HG03039 (cell line): ENCODE results near the gene ARHGAP15.

Source experiments
- ATAC-seq: cut with Tn5 transposase; IDR thresholded peaks from one replicate; pipeline ENCODE4 v1.9.1; 2021; ENCODE audit warnings: mild to moderate bottlenecking, moderate library complexity; ENCODE audit not compliant: unreplicated experiment

Gene ARHGAP15

DNA sequence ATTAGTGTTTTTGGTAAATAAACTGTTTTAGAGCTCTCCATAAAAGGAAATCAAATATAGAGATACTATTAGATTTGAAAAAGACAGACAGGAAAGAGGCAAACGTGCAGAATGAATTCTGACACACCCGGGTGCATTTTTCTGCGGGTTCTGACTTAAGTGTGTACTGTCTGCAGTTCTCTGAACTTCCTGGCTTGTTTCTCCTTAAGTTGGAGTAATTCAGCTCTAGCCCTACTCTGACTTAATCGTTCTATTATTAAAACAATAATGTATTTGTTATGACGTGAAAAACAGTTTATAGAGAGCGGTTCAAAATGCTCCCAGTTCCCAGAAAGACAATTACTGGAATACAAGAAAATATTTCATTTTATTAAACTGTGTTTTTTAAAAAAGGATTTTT is 305.9 kb downstream of the ARHGAP15 start:
- ATAC-seq = no peak

GRCh38 chr2:143436951-143437350 is 307.7 kb downstream of the ARHGAP15 start:
- ATAC-seq = no peak

DNA sequence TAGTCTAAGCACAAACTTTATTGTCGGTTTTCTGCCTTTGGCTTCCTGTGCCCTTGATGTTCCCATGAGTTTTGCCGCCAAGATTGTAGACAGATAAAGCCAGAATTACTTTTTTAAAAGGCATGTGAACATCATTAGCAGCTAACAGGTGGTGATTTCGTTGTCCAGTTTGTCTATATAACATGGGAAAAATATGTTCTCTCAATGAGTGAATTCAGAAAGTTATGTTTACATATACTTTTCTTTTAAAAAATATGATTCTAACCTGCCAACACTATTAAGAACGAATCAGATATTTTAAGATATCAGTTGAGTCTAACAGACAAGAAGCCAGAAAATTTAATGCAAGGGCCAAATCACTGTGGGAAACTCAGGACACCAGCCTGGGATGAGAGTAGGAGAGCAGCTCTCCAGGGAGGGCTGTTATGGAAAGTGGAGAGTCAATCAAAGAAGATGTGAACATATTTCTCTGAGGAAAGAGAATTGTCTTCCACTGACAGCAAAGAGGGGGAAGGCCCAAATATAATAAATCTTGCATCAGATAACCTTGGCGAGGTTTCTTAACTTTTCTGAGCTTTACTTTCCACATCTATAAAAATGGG is 311.3 kb downstream of the ARHGAP15 start:
- ATAC-seq = no peak

- ATAC-seq = no peak
Measured at GRCh38 chr2:143442193-143442592, 313.0 kb downstream of the ARHGAP15 start.

GRCh38 chr2:143451642-143452281 is 322.5 kb downstream of the ARHGAP15 start:
- no peak for ATAC-seq

DNA sequence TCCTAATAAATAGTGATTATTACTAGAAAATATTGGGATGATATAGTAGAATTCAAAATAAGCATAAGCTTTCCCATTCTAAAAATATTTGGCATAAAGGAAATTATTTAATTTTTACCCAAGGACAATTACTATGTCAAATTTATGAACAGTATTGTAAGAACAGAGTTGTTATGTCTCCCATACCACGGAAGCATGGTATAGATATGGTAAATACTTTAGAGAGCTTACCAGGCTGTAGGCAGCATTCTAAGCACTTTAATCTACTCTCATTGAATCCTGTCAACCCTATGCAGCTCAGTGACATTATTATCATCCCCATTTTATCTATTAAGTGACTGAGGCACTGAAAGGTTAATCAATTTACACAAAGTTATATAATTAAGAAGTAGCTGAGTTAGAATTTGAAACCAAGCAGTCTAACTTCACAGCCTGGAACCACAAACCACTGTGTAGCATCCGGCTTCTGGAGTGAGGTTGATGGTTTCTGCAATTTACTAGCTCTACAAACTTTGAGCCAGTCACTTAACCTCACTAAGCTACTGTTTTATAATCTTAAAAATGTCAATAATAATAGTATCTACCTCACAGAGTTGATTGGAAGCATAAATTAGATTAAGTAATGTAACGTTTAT is 323.7 kb downstream of the ARHGAP15 start:
- ATAC-seq = no peak

DNA sequence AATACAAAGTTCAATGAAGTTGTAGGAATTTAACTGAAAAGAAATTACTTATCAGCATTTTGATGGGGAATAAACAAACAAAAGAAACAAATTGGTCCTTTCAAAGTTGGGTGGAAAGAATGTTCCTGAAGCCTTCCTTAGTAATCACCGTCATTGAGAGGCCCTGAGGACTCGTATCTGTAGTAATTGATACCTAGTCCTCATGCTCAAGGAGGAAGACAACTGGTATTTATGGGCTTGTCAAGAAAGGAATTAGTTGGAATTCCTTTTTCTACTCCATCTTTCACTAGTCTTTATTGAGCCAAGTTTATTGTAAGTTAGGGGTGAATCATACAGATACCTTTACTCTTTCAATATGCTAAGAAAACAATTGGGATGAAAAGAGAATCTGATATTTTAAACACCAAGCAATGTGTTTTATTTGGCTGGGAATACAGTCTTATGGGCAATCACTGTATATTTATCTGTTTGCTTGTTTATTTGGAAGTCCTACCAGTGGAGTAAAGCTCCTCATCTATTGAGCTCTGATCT is 324.8 kb downstream of the ARHGAP15 start:
- ATAC-seq = no peak

- ATAC-seq = no peak
Measured at GRCh38 chr2:143455317-143455716, 326.1 kb downstream of the ARHGAP15 start.

- no peak for ATAC-seq
Measured at GRCh38 chr2:143458258-143459190, 329.3 kb downstream of the ARHGAP15 start.

- ATAC-seq = no peak
Measured at GRCh38 chr2:143460382-143460781, 331.2 kb downstream of the ARHGAP15 start.

GRCh38 chr2:143463719-143464118 is 334.5 kb downstream of the ARHGAP15 start:
- peak; percentile 45 for ATAC-seq

DNA sequence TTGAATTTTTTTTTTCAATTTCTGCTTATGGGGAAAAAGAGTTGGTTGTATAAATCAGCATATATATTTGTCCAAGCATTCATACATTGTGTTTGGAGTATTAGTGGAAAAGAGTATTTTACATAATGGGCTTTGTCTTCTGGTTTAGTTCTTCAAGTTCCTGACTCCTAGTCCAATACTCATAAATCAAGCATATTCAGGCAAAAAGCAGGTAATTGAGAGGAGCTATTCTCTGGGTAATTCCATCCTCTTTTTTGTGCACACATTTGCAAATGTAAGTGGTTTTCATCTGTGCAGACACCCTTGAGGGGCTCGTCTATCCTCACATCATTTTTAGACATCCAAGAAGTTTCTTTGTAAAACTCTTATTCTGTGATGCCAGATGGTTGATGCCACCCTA is 337.2 kb downstream of the ARHGAP15 start:
- ATAC-seq = no peak

- ATAC-seq = no peak
Measured at GRCh38 chr2:143467011-143467410, 337.8 kb downstream of the ARHGAP15 start.

DNA sequence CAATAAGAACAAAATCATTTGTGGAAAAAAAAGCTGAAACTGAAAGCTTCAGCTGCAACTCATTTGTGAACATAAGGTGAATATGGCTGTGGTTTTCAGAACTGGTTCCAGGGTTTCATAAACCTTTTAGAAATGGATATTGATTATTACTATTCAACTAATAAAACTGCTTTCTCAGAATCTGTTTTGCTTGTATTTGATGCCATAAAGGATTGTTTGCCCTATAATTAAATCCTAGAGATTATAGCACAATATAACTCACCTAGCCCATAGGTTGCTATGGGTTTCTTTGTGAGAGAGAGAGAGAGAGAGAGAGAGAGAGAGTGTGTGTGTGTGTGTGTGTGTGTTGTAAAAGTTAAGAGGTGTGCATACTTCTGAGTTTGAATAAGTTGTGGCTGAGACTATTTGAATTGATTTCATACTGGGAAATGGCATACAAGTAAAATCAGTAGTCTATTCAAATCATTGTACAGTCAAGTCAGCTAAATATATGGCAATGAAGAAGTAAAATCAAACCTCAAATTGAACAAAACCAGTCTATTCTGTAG is 339.2 kb downstream of the ARHGAP15 start:
- peak; percentile 73 for ATAC-seq

DNA sequence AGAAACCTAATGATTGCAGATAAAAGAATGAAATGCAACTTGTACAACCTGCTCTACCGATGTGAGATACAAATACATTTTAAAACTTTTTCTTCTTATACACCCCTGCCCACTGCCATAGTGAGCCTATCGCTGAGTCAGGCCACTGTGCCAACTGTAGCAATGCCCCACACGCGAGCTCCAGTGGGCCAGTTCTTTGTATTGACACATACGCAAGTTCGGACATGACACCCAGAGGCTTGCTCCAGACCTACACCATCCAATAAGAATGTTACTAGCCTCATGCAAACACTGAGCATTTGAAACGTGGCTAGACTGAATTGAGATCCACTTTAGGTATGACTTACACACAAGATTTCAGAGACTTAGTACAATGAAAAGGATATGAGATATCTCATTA is 340.1 kb downstream of the ARHGAP15 start:
- ATAC-seq = no peak

DNA sequence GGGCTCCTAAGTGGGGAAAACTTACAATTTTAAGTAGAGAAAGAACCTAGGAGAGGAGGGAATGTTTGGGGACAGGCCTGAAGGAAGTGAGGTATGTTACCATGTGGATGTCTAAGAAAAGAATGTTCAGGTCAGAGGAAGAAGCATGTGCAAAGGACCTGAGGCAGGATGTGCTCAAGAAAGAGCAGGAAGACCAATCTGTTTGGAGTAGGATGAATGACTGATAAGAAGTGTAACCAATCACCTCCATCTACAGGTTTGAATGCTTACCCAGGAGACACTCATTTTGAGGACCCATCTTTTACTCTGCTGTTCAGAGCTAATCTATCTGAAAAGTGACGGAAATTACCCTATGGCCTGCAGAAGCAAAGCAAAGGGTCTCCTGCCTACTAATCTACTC is 342.3 kb downstream of the ARHGAP15 start:
- no peak for ATAC-seq

DNA sequence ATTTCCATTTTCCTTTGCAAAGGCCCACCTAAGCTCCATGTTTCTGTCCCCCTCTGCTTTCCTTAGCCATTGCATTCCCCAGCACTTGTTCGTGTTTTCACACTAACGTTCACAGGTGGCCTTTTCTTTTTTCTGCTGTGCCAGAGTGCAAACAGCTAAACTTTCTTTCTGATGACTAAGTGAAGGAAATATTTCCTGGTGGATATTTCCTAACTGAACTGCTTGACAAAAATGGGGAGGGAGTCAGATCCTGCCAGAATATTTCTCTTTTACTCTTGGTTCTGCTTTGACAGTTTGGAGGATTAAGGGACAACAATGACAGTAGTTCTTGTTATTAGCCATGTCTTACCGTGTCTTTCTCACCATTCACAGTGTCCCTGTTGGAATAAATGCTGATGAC is 344.0 kb downstream of the ARHGAP15 start:
- no peak for ATAC-seq

GRCh38 chr2:143473820-143474219 is 344.6 kb downstream of the ARHGAP15 start:
- ATAC-seq = no peak

DNA sequence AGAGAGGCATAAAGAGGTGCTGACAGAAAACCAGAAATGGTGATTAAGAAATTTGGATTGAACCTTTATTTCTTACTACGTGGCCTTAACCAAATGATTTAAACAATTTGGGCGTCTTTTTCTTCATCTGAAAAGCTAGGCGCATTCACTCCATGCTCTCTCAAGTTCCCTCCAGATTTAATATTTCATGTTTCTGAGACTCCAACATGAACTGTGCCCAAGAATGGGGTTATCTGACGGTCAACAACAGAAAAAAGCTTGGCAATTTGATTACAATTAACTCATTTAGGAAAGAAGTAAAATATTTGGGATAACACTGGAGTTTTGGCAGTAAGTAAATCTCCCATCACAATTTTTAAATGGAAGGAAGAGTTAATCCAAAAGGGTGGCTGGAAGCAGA is 345.4 kb downstream of the ARHGAP15 start:
- ATAC-seq = no peak

DNA sequence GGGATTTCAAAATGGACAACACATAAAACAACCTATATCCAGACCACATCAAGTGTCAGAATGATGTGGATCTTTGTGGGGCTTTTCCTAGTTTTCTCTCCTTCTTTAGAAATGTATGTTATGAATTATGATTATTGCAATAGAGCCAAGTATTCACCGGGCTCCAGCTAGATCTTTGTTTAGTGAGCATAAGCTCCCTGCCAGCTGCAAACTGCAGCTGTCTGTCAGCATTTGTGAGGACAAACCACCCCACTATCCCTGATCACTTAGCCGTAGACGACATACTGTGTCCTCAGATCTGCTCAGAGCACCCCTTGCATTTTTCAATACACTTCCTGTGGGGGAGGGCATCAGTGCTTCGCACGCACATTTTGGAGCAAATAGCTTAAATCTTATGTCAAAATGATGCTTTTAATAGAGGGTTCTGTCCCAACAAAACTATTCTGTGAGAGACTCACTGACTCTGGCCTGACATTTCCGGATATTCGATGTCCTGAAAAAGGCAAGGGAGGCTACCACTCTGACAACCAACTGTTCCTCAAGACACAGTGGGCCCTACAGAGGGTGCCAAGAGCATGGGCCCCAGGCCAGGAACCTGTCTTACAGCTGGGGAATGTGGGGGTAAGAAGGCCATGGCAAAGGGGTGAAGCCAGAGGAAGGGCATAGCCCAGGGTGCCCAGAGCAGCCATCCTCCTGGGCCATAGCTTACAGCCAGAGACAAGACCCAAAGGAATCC is 346.0 kb downstream of the ARHGAP15 start:
- no peak for ATAC-seq
